Liver (tissue), 9 donors: ENCODE results near the gene ARPC5L. TPM values are rescaled to one million over a fixed set of nuclear protein-coding genes. Genes with fewer than 3 reads are reported as not detected.

Experiments
- DNase-seq: peaks from one replicate; pipeline ENCODE4 v3.0.0-alpha.2; 2017; ENCODE audit warnings: low spot score
- H3K27ac ChIP-seq, 2 donors: one replicate each; pipeline ENCODE4 v1.7.0; 2013; ENCODE audit warnings: inconsistent platforms in 2 of 2, low read length in 2 of 2, control low read depth in 1 of 2, low read depth in 1 of 2, mild to moderate bottlenecking in 1 of 2
- H3K27me3 ChIP-seq, 4 donors: one replicate each; pipeline versions ENCODE4 v1.6.1 to v1.7.0; 2013; ENCODE audit warnings: low read length in 3 of 4, inconsistent platforms in 1 of 4, mild to moderate bottlenecking in 1 of 4, moderate library complexity in 1 of 4; ENCODE audit not compliant: control insufficient read depth in 4 of 4, insufficient read depth in 4 of 4
- H3K36me3 ChIP-seq, 4 donors: one replicate each; pipeline versions ENCODE4 v1.6.1 to v1.7.0; 2013; ENCODE audit warnings: low read length in 3 of 4, mild to moderate bottlenecking in 3 of 4, low read depth in 1 of 4, moderate library complexity in 1 of 4; ENCODE audit not compliant: control insufficient read depth in 4 of 4, insufficient read depth in 3 of 4
- H3K4me1 ChIP-seq, 4 donors: one replicate each; pipeline versions ENCODE4 v1.6.1 to v1.7.0; 2013; ENCODE audit warnings: low read length in 3 of 4, mild to moderate bottlenecking in 3 of 4, moderate library complexity in 1 of 4; ENCODE audit not compliant: control insufficient read depth in 4 of 4, insufficient read depth in 4 of 4
- H3K4me3 ChIP-seq, 3 donors: one replicate each; pipeline versions ENCODE4 v1.6.1 to v1.7.0; 2013; ENCODE audit warnings: low read length in 3 of 3, control low read depth in 1 of 3, low read depth in 1 of 3, mild to moderate bottlenecking in 1 of 3
- H3K9ac ChIP-seq, 2 donors: one replicate each; pipeline ENCODE4 v1.7.0; 2013; ENCODE audit warnings: low read length in 2 of 2, mild to moderate bottlenecking in 2 of 2, moderate library complexity in 2 of 2, control low read depth in 1 of 2, low read depth in 1 of 2
- H3K9me3 ChIP-seq, 4 donors: one replicate each; pipeline versions ENCODE4 v1.6.1 to v1.7.0; 2013; ENCODE audit warnings: low read length in 3 of 4; ENCODE audit not compliant: control insufficient read depth in 4 of 4
- EGR1 ChIP-seq, 2 donors: IDR thresholded peaks; 2 replicates each; pipeline ENCODE4 v1.6.1; 2016 to 2018; ENCODE audit warnings: antibody characterized with exemption in 2 of 2, low read depth in 2 of 2
- FOXA1 ChIP-seq: IDR thresholded peaks from 2 replicates; pipeline ENCODE4 v1.6.1; 2016; ENCODE audit warnings: antibody characterized with exemption
- FOXA2 ChIP-seq: IDR thresholded peaks from 2 replicates; pipeline ENCODE4 v1.6.1; 2016; ENCODE audit warnings: antibody characterized with exemption
- GABPA ChIP-seq, 2 donors: IDR thresholded peaks in 1 of 2; conservative IDR thresholded peaks in 1 of 2; 2 replicates each; pipeline ENCODE4 v1.6.1; 2016; ENCODE audit warnings: antibody characterized with exemption in 2 of 2, mild to moderate bottlenecking in 1 of 2, moderate library complexity in 1 of 2
- HNF4A ChIP-seq, 2 donors: conservative IDR thresholded peaks; 2 replicates each; pipeline ENCODE4 v1.6.1; 2016; ENCODE audit warnings: antibody characterized with exemption in 2 of 2, mild to moderate bottlenecking in 2 of 2
- HNF4G ChIP-seq: IDR thresholded peaks from 2 replicates; pipeline ENCODE4 v1.6.1; 2016; ENCODE audit warnings: antibody characterized with exemption
- JUND ChIP-seq, 2 donors: IDR thresholded peaks; 2 replicates each; pipeline ENCODE4 v1.6.1; 2016; ENCODE audit warnings: antibody characterized with exemption in 2 of 2
- NR2F2 ChIP-seq: IDR thresholded peaks from 2 replicates; pipeline ENCODE4 v1.6.1; 2016; ENCODE audit warnings: antibody characterized with exemption
- RAD21 ChIP-seq, 2 donors: IDR thresholded peaks; 2 replicates each; pipeline ENCODE4 v1.6.1; 2016; ENCODE audit warnings: antibody characterized with exemption in 2 of 2, mild to moderate bottlenecking in 2 of 2
- RXRA ChIP-seq, 2 donors: IDR thresholded peaks; 2 replicates each; pipeline ENCODE4 v1.6.1; 2017 to 2018; ENCODE audit warnings: antibody characterized with exemption in 2 of 2, mild to moderate bottlenecking in 1 of 2
- SP1 ChIP-seq: IDR thresholded peaks from 2 replicates; pipeline ENCODE4 v1.6.1; 2018; ENCODE audit warnings: antibody characterized with exemption, mild to moderate bottlenecking
- TAF1 ChIP-seq: conservative IDR thresholded peaks from 2 replicates; pipeline ENCODE4 v1.6.1; 2016; ENCODE audit warnings: antibody characterized with exemption, mild to moderate bottlenecking
- YY1 ChIP-seq: IDR thresholded peaks from 2 replicates; pipeline ENCODE4 v1.6.1; 2016; ENCODE audit warnings: antibody characterized with exemption, mild to moderate bottlenecking
- WGBS: extraction: QIAGEN DNeasy Blood & Tissue Kit; methylation state at CpG from one replicate; pipeline ENCODE4 v1.1.7; 2013; 5-methylcytosine and 5-hydroxymethylcytosine counted together
- polyA plus RNA-seq, 2 donors: library from polyadenylated mRNA; stranded (reverse) in 1 of 2; unstranded in 1 of 2; fragments of 200-250 nt in 1 of 2; fragments of >200 nt in 1 of 2; fragmentation: Nextera tagmentation in 1 of 2; extraction: Ambion mirVana in 1 of 2; gene quantifications; one replicate each; pipeline versions ENCODE4 v1.2.1 to v1.2.3, GENCODE V29; 2013 to 2015
- total RNA-seq, 2 donors: library from RNA; depleted of rRNA; stranded (reverse); fragments of >200 nt; gene quantifications; one replicate each; pipeline ENCODE4 v1.2.3, GENCODE V29; 2014
- TF ChIP-seq, protein P1 (sequence below): fragments of 150-350 bp; IDR thresholded peaks from 2 replicates; pipeline ENCODE4 v1.5.1; 2017; ENCODE audit warnings: improper control_type of control experiment, low read depth, low read length; ENCODE audit not compliant: missing input control
- TF ChIP-seq, protein P2 (sequence below): IDR thresholded peaks from 2 replicates; pipeline ENCODE4 v1.6.1; 2016; ENCODE audit warnings: antibody characterized with exemption
- TF ChIP-seq, protein P3 (sequence below): IDR thresholded peaks from 2 replicates; pipeline ENCODE4 v1.6.1; 2016; ENCODE audit warnings: antibody characterized with exemption
- TF ChIP-seq, protein P4 (sequence below): IDR thresholded peaks from 2 replicates; pipeline ENCODE4 v1.6.1; 2016; ENCODE audit warnings: antibody characterized with exemption
- TF ChIP-seq, protein P5 (sequence below): IDR thresholded peaks from 2 replicates; pipeline ENCODE4 v1.6.1; 2016; ENCODE audit warnings: antibody characterized with exemption, mild to moderate bottlenecking
- donor health status: healthy.
- donor health status: healthy.
- donor health status: healthy.
- donor health status: healthy.
- donor health status: healthy.

The ARPC5L gene
- total and polyA plus RNA-seq, 4 donors = 9.3 to 31.2 (median 17.8) TPM

GRCh38 chr9:124868511-124869465 lies 6.9 kb downstream of the ARPC5L start:
- Histone ChIP-seq H3K4me1 (peaks cover 3 to 29% (median 15%) of the 10 kb centered on the region in 4 donors), H3K27me3 (no peaks in the 10 kb centered on the region), H3K36me3 (peaks cover 0 to 4% (median 2%) of the 10 kb centered on the region in 4 donors), H3K9me3 (no peaks in the 10 kb centered on the region), H3K27ac (peak overlapping the region; percentile 84 to 89), H3K4me3 (peak overlapping the region; percentile 69 to 98 (median 79)), H3K9ac (peak overlapping the region; percentile 77 to 99)
- DNase-seq = peak; percentile 88
- TF ChIP-seq GABPA (IDR thresholded peaks at IDR 0.05 in 1 of 2, conservative IDR thresholded peaks at IDR 0.05 in 1 of 2) (peak; percentile 73 to 93), FOXA1 (no peak), JUND (IDR thresholded peaks at IDR 0.05) (no peak), HNF4A (conservative IDR thresholded peaks at IDR 0.05) (no peak), EGR1 (IDR thresholded peaks at IDR 0.05; ENCODE audit: low read depth in 2 of 2) (peak in 1 of 2 donors; percentile 68), NR2F2 (no peak), RAD21 (IDR thresholded peaks at IDR 0.05) (peak in 1 of 2 donors; percentile 3), SP1 (peak; percentile 23), TAF1 (peak; percentile 33), FOXA2 (no peak), HNF4G (no peak), YY1 (no peak), RXRA (IDR thresholded peaks at IDR 0.05) (no peak)
- TF ChIP-seq, protein P1, sequence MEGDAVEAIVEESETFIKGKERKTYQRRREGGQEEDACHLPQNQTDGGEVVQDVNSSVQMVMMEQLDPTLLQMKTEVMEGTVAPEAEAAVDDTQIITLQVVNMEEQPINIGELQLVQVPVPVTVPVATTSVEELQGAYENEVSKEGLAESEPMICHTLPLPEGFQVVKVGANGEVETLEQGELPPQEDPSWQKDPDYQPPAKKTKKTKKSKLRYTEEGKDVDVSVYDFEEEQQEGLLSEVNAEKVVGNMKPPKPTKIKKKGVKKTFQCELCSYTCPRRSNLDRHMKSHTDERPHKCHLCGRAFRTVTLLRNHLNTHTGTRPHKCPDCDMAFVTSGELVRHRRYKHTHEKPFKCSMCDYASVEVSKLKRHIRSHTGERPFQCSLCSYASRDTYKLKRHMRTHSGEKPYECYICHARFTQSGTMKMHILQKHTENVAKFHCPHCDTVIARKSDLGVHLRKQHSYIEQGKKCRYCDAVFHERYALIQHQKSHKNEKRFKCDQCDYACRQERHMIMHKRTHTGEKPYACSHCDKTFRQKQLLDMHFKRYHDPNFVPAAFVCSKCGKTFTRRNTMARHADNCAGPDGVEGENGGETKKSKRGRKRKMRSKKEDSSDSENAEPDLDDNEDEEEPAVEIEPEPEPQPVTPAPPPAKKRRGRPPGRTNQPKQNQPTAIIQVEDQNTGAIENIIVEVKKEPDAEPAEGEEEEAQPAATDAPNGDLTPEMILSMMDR = no peak
- TF ChIP-seq, protein P2, sequence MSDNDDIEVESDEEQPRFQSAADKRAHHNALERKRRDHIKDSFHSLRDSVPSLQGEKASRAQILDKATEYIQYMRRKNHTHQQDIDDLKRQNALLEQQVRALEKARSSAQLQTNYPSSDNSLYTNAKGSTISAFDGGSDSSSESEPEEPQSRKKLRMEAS = no peak
- TF ChIP-seq, protein P3, sequence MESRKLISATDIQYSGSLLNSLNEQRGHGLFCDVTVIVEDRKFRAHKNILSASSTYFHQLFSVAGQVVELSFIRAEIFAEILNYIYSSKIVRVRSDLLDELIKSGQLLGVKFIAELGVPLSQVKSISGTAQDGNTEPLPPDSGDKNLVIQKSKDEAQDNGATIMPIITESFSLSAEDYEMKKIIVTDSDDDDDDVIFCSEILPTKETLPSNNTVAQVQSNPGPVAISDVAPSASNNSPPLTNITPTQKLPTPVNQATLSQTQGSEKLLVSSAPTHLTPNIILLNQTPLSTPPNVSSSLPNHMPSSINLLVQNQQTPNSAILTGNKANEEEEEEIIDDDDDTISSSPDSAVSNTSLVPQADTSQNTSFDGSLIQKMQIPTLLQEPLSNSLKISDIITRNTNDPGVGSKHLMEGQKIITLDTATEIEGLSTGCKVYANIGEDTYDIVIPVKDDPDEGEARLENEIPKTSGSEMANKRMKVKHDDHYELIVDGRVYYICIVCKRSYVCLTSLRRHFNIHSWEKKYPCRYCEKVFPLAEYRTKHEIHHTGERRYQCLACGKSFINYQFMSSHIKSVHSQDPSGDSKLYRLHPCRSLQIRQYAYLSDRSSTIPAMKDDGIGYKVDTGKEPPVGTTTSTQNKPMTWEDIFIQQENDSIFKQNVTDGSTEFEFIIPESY = no peak
- TF ChIP-seq, protein P4, sequence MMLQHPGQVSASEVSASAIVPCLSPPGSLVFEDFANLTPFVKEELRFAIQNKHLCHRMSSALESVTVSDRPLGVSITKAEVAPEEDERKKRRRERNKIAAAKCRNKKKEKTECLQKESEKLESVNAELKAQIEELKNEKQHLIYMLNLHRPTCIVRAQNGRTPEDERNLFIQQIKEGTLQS = no peak
- TF ChIP-seq, protein P5, sequence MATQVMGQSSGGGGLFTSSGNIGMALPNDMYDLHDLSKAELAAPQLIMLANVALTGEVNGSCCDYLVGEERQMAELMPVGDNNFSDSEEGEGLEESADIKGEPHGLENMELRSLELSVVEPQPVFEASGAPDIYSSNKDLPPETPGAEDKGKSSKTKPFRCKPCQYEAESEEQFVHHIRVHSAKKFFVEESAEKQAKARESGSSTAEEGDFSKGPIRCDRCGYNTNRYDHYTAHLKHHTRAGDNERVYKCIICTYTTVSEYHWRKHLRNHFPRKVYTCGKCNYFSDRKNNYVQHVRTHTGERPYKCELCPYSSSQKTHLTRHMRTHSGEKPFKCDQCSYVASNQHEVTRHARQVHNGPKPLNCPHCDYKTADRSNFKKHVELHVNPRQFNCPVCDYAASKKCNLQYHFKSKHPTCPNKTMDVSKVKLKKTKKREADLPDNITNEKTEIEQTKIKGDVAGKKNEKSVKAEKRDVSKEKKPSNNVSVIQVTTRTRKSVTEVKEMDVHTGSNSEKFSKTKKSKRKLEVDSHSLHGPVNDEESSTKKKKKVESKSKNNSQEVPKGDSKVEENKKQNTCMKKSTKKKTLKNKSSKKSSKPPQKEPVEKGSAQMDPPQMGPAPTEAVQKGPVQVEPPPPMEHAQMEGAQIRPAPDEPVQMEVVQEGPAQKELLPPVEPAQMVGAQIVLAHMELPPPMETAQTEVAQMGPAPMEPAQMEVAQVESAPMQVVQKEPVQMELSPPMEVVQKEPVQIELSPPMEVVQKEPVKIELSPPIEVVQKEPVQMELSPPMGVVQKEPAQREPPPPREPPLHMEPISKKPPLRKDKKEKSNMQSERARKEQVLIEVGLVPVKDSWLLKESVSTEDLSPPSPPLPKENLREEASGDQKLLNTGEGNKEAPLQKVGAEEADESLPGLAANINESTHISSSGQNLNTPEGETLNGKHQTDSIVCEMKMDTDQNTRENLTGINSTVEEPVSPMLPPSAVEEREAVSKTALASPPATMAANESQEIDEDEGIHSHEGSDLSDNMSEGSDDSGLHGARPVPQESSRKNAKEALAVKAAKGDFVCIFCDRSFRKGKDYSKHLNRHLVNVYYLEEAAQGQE = peak; percentile 24
- under 1% methylated on average over 101 of the region's 101 CpGs for WGBS
